HepG2 (cell line): Measurements from ENCODE around the gene VEZT. TPM values are rescaled to one million over a fixed set of nuclear protein-coding genes. Genes with fewer than 3 reads are reported as not detected.

Source experiments
- CTCF ChIP-seq: sonication (generic); formaldehyde crosslinking; IDR thresholded peaks from 2 replicates; pipeline ENCODE4 v1.5.0; 2020; ENCODE audit warnings: mild to moderate bottlenecking, missing genetic modification reagents, moderate library complexity
- FOXA1 ChIP-seq, 2 experiments: fragments of 450-650 bp in 1 of 2; sonication (generic) in 1 of 2; formaldehyde crosslinking in 1 of 2; IDR thresholded peaks; 2 replicates each; pipeline versions ENCODE4 v1.4.0 to v1.6.1; 2016 to 2020; ENCODE audit warnings: missing genetic modification reagents in 1 of 2
- ISX ChIP-seq: sonication (generic); formaldehyde crosslinking; conservative IDR thresholded peaks from 2 replicates; pipeline ENCODE4 v1.5.0; 2020; ENCODE audit warnings: missing genetic modification reagents
- KDM2A ChIP-seq: sonication (generic); formaldehyde crosslinking; IDR thresholded peaks from 2 replicates; pipeline ENCODE4 v1.4.0; 2020; ENCODE audit warnings: low read depth, missing genetic modification reagents, borderline replicate concordance
- PPARG ChIP-seq: conservative IDR thresholded peaks from 2 replicates; pipeline ENCODE4 v1.6.1; 2016; ENCODE audit warnings: missing biosample characterization, missing genetic modification reagents
- TEAD2 ChIP-seq: sonication (generic); formaldehyde crosslinking; IDR thresholded peaks from 2 replicates; pipeline ENCODE4 v1.9.0; 2021; ENCODE audit warnings: missing genetic modification reagents
- TGIF2 ChIP-seq: IDR thresholded peaks from 2 replicates; pipeline ENCODE4 v1.6.1; 2016; ENCODE audit warnings: control low read depth, missing compliant biosample characterization
- YY1 ChIP-seq: IDR thresholded peaks from 2 replicates; pipeline ENCODE4 v1.6.1; 2011; ENCODE audit warnings: low read length, low read depth, moderate library complexity, mild to moderate bottlenecking; ENCODE audit not compliant: insufficient read depth, insufficient replicate concordance
- ZNF577 ChIP-seq: sonication (generic); formaldehyde crosslinking; IDR thresholded peaks from 2 replicates; pipeline ENCODE4 v1.4.0; 2020; ENCODE audit warnings: mild to moderate bottlenecking, low read depth, missing genetic modification reagents, borderline replicate concordance
- polyA plus RNA-seq, 8 experiments: library from polyadenylated mRNA; depleted of rRNA in 3 of 8; stranded (reverse) in 7 of 8; unstranded in 1 of 8; fragments of >200 nt; fragmentation: Illumina TruSeq in 4 of 8; extraction: Trizol in 4 of 8; gene quantifications; 2 replicates each; pipeline versions ENCODE4 v1.2.1 to v1.2.3, GENCODE V29; 2011 to 2016; ENCODE audit warnings: low read depth in 4 of 8, missing spikeins in 1 of 8, mixed read lengths in 1 of 8; ENCODE audit not compliant: insufficient read depth in 1 of 8
- total RNA-seq, 5 experiments: library from RNA; depleted of rRNA; stranded (reverse); fragments of >200 nt; fragmentation: Illumina TruSeq; extraction: Trizol; gene quantifications; 2 replicates each; pipeline ENCODE4 v1.2.3, GENCODE V29; 2016; ENCODE audit warnings: low read depth in 1 of 5
- TF ChIP-seq, protein P1 (sequence below): sonication (generic); formaldehyde crosslinking; IDR thresholded peaks from 2 replicates; pipeline ENCODE4 v1.5.0; 2020; ENCODE audit warnings: mild to moderate bottlenecking, missing genetic modification reagents, borderline replicate concordance
- TF ChIP-seq, protein P2 (sequence below): IDR thresholded peaks from 2 replicates; pipeline ENCODE4 v1.6.1; 2018; ENCODE audit warnings: missing genetic modification reagents, mild to moderate bottlenecking, missing compliant biosample characterization
- TF ChIP-seq, protein P3 (sequence below): sonication (generic); formaldehyde crosslinking; IDR thresholded peaks from 2 replicates; pipeline ENCODE4 v1.8.1; 2023; ENCODE audit warnings: mild to moderate bottlenecking, missing genetic modification reagents
- TF ChIP-seq, protein P4 (sequence below): IDR thresholded peaks from 2 replicates; pipeline ENCODE4 v1.6.1; 2016

The VEZT gene
- total and polyA plus RNA-seq, 2 of the 13 experiments (the other 11 are each of a cell fraction or from before 2014, with no cell fraction given) = 35.5 to 51.6 TPM

DNA sequence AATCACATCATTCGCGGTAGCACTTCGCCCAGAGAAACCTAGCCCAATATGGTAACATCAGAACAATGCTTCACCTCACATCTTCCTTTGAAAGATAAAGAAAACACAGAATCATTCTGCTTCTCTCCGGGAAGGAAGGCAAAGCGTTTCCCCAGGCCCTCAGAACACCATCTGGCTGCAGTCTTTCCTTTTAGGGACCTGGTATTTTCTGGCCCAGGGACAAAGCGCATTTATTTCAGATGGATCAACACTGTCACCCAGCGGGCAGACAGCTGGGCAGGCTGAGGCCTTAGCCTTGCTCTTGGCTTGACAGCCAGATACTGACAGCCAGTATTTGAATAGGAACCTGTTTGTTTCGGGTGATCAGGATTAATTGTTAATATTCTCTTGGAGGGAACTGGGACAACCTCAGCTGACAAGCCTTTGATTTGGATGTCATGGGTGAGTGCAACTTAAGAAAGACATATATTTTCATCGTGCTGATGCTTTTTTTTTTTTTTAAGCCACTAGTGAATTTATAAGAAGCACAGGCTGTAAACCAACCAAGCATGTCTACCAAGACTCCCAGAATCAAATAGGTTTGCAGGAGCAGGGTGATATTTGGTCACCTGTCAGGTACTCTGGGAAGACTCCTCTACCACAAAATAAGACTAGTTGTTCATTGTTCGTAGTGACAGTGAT is 118.9 kb downstream of the VEZT start (continued):
- TF ChIP-seq, protein P1, sequence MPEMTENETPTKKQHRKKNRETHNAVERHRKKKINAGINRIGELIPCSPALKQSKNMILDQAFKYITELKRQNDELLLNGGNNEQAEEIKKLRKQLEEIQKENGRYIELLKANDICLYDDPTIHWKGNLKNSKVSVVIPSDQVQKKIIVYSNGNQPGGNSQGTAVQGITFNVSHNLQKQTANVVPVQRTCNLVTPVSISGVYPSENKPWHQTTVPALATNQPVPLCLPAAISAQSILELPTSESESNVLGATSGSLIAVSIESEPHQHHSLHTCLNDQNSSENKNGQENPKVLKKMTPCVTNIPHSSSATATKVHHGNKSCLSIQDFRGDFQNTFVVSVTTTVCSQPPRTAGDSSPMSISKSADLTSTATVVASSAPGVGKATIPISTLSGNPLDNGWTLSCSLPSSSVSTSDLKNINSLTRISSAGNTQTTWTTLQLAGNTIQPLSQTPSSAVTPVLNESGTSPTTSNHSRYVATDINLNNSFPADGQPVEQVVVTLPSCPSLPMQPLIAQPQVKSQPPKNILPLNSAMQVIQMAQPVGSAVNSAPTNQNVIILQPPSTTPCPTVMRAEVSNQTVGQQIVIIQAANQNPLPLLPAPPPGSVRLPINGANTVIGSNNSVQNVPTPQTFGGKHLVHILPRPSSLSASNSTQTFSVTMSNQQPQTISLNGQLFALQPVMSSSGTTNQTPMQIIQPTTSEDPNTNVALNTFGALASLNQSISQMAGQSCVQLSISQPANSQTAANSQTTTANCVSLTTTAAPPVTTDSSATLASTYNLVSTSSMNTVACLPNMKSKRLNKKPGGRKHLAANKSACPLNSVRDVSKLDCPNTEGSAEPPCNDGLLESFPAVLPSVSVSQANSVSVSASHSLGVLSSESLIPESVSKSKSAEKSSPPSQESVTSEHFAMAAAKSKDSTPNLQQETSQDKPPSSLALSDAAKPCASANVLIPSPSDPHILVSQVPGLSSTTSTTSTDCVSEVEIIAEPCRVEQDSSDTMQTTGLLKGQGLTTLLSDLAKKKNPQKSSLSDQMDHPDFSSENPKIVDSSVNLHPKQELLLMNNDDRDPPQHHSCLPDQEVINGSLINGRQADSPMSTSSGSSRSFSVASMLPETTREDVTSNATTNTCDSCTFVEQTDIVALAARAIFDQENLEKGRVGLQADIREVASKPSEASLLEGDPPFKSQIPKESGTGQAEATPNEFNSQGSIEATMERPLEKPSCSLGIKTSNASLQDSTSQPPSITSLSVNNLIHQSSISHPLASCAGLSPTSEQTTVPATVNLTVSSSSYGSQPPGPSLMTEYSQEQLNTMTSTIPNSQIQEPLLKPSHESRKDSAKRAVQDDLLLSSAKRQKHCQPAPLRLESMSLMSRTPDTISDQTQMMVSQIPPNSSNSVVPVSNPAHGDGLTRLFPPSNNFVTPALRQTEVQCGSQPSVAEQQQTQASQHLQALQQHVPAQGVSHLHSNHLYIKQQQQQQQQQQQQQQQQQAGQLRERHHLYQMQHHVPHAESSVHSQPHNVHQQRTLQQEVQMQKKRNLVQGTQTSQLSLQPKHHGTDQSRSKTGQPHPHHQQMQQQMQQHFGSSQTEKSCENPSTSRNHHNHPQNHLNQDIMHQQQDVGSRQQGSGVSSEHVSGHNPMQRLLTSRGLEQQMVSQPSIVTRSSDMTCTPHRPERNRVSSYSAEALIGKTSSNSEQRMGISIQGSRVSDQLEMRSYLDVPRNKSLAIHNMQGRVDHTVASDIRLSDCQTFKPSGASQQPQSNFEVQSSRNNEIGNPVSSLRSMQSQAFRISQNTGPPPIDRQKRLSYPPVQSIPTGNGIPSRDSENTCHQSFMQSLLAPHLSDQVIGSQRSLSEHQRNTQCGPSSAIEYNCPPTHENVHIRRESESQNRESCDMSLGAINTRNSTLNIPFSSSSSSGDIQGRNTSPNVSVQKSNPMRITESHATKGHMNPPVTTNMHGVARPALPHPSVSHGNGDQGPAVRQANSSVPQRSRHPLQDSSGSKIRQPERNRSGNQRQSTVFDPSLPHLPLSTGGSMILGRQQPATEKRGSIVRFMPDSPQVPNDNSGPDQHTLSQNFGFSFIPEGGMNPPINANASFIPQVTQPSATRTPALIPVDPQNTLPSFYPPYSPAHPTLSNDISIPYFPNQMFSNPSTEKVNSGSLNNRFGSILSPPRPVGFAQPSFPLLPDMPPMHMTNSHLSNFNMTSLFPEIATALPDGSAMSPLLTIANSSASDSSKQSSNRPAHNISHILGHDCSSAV (CRISPR knock-in tag) = no peak
- TF ChIP-seq, protein P2, sequence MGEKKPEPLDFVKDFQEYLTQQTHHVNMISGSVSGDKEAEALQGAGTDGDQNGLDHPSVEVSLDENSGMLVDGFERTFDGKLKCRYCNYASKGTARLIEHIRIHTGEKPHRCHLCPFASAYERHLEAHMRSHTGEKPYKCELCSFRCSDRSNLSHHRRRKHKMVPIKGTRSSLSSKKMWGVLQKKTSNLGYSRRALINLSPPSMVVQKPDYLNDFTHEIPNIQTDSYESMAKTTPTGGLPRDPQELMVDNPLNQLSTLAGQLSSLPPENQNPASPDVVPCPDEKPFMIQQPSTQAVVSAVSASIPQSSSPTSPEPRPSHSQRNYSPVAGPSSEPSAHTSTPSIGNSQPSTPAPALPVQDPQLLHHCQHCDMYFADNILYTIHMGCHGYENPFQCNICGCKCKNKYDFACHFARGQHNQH (CRISPR knock-in tag) = peak; percentile 47; the same call in 1 of the 2 replicates
- TF ChIP-seq, protein P3, sequence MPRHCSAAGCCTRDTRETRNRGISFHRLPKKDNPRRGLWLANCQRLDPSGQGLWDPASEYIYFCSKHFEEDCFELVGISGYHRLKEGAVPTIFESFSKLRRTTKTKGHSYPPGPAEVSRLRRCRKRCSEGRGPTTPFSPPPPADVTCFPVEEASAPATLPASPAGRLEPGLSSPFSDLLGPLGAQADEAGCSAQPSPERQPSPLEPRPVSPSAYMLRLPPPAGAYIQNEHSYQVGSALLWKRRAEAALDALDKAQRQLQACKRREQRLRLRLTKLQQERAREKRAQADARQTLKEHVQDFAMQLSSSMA (CRISPR knock-in tag) = no peak
- TF ChIP-seq FOXA1 (IDR thresholded peaks at IDR 0.05) (no peak), FOXA1 (CRISPR knock-in tag; IDR thresholded peaks at IDR 0.05) (no peak), CTCF (CRISPR knock-in tag) (peak; percentile 98), TEAD2 (CRISPR knock-in tag) (no peak), KDM2A (peak; percentile 64; the same call in 1 of the 2 replicates), PPARG (CRISPR knock-in tag) (peak; percentile 38; the same call in 1 of the 2 replicates), ISX (CRISPR knock-in tag) (no peak), YY1 (no peak), TGIF2 (CRISPR knock-in tag) (peak; percentile 58; the same call in 1 of the 2 replicates), ZNF577 (CRISPR knock-in tag) (no peak)
- TF ChIP-seq, protein P4, sequence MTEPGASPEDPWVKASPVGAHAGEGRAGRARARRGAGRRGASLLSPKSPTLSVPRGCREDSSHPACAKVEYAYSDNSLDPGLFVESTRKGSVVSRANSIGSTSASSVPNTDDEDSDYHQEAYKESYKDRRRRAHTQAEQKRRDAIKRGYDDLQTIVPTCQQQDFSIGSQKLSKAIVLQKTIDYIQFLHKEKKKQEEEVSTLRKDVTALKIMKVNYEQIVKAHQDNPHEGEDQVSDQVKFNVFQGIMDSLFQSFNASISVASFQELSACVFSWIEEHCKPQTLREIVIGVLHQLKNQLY (CRISPR knock-in tag) = no peak
